ENCODE measurements around the gene C2orf68.
"Not testable (repeated sequence)": the region's sequence is repeated elsewhere in the genome, so short reads cannot be mapped to it uniquely, and the experiment has no call there.

Gene C2orf68

DNA sequence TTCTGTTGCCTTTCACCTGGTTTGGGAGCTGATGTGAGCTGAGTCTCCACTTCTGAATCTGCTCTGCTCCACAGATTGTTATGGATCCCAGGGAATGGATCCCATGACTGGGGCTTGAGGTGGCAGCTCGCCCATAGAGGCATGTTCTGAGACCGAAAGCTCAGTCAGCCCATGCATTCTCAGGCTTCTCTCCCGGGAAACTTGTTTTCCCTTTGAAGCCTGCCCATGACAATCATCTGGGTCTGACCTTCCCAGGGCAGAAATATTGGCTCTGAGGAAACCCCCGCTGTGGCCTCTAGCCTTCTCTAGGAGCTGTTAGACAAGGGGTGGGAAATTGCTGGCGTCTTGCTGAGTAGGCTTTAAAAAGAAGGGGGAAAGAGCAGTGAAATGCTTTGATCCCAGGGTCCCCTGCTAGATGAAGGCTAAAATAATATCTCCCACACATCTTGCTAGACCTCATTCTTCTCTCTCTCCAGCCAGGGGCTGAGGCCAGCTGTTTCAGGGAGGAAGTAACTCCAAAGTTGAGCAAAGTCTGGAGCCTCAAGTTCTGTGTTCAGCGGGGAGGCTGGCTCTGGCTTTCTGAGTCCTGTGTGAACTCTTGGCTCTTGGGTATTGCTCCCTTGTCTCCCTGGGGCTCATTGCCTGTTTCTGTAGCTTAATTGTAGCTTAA lies 32.5 kb downstream of the C2orf68 start:
- DNase-seq = no peak

DNA sequence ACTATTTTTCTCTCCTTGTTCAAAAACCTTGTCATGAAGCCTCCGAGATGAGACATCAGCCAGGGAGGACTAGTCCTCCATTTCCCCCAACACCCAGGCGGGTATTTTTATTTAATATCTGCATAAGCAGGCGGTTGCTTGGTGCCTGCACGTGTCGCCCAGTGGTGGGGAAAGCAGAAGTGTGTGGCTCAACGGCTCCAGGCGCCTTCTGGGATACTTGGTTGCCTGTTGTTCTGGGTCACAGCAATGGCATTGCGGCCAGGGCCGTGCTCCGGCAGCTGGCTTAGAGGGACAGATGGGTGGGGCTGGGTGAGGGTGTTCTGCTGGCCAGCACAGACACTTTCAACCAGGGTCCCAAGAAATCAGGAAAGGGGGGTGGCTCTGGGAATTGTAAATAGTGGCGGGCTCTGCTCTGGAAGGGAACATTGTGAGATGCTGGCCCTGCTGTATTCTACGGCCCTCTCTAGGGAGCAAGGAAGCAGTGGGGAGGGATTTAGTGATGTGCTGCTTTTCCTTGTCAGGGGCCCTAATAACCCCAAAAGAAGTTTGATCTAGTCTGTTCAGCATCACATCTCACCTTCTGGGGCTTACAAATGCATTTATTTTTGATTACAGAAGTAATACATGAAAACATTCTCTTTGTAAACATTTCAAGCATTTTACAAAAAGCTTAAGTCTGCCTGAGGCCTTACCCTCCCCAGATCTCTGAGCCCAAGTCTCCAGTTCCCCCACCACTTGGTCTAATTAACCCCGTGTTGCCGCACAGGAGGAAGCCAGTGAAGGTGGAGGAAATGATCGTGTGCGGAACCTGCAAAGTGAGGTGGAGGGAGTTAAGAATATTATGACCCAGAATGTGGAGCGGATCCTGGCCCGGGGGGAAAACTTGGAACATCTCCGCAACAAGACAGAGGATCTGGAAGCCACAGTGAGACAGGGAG lies 33.4 kb downstream of the C2orf68 start:
- no peak for DNase-seq

DNA sequence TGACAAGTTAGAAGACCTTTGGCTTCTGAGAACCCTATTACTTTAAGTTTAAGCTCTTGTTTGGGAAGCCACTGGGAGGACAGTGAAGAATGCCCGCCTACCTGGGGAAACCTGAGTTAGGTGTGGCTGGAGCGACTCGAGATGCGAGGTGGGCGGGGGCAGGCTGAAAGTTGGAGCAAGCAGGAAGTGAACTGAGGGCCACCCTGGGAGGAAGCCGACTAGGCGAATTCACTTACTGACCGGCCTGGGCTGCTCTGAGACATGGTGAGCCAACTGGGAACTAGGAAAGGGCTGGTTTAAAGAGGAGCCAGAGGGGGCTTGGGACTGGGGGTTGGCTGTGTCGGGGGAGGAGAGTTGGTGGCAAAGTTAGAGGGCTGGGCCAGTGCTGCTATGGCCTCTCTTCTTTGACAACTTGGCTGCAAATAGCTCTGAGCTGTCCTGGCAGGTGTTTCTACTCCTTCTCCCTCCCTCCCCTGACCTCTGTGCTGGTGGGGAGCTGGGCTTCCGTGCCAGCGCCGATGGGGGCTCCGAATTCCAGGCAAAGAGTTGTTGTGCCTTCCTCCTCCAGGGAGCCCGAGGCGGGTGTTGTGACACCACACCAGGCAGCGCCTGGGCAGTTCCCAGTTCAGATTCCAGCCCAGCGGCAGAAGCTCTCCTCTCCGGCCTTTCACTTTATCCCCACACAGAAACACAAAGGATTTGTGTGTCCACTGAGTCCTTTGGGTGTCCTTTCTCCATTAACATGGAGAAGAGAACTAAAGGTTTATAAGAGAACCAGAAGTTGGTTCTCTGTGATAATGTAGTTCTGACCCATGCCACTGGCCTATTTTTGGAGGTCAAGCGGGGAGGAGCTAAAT lies 34.3 kb downstream of the C2orf68 start, which contains the start of gene VAMP8:
Gene VAMP8, plus strand, starts transcription at position 201 of the 857 bp plus-strand sequence. Its CDS starts 61 bp downstream, at position 262.
- peak; percentile 42 for DNase-seq

DNA sequence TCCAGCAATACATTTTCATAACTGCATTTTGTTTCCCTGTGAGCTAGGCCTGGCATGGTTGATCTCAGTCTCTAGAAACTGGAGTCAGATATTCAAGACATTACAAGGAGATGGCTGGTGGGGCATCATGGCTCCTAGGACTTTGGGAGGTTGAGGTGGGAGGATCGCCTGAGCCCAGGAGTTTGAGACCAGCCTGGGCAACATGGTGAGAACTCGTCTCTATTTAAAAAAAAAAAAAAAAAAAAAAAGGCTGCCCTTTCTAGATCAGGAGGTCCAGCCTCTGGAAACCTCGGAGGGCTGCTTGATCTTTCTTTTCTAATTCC lies 34.8 kb downstream of the C2orf68 start:
- no peak for DNase-seq

DNA sequence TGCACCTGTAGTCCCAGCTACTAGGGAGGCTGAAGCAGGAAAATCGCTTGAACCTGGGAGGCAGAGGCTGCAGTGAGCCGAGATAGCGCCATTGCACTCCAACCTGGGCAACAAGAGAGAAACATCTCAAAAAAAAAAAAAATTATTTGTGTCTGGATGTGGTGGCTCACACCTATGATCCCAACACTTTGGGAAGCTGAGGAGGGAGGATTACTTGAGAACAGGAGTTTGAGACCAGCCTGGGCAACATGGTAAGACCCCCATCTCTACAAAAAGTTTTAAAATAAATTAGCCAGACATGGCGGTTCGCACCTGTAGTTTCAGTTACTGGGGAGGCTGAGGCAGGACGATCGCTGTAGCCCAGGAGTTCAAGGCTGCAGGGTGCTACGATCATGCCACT lies 36.1 kb downstream of the C2orf68 start:
- DNase-seq = no peak

DNA sequence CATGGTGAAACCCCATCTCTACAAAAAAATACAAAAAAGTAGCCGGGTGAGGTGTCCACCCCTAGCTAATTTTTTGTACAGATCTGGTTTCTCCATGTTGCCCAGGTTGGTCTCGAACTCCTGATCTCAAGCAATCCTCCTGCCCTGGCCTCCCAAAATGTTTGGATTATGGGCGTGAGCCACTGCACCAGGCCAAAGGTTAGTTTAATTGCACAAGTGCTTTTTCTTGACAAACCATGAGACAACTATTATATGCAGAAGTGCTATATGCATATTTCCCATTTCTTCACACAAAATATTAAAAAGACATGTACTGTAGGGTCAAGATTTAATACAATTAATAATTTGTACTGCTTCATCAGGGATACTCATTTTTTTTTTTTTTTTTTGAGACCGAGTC lies 45.6 kb downstream of the C2orf68 start:
- DNase-seq = no peak

DNA sequence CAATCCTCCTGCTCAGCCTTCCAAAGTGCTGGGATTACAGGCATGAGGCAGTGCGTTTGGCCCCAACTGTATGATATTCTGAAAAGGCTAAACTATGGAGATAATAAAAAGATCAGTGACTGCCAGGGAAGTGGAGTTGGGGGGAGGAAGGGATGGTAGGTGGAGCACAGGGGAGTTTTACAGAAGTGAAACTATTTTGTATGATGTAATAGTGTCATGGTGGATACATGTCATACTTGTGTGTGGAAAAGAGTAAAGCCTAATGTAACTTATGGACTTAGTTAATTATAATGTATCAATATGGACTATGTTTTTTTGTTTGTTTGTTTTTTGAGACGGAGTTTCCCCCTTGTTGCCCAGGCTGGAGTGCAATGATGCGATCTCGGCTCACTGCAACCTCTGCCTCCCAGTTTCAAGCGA lies 47.7 kb downstream of the C2orf68 start:
- no peak for DNase-seq

DNA sequence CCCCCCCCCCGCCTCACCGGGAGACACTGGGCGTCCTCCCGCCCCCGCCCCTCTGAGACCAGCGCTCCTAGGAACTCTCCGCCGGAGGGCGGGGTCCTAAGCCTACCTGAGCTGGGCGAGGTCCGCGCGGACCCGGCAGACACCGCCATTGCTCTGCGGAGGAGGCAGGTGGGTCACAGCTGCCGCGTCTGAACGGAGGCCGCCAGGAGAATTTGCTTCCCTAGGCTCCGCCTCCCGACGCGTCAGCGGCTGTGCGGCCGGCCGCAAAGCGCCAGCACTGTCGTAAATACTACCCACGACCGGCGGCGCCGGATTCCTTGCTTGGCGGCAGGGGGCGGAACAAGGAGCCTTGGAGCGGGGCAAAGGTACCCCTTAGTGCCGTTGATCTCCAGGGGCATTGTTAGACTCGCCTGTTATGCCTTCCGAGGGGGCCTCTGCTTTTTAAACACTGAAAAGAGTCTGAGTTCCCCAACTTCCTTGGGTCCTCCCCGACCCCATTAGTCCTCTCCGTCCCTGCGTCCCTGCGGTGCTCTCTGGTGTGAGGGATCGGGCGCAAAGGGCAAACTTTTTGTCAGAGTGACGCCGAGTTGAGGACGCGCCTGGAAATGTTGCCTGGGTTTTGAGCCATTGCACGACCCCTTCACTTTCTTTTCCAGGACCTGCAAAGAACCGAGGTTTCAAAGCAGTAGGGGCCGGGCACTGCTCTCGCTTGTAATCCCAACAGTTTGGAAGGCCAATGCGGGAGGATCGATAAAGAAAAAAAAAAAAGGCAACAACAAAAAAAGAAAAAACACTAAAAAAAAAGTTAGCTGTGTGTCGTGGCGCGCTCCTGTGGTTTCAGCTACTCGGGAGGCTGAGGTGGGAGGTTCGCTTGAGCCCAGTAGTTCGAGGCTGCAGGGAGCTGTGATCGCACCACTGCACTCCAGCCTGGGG lies 50.3 kb downstream of the C2orf68 start, which contains the start of gene GGCX:
Gene GGCX, minus strand, starts transcription at position 214 of the 933 bp plus-strand sequence. Its CDS starts 65 bp downstream, at position 149.
- DNase-seq = peak; percentile 92

DNA sequence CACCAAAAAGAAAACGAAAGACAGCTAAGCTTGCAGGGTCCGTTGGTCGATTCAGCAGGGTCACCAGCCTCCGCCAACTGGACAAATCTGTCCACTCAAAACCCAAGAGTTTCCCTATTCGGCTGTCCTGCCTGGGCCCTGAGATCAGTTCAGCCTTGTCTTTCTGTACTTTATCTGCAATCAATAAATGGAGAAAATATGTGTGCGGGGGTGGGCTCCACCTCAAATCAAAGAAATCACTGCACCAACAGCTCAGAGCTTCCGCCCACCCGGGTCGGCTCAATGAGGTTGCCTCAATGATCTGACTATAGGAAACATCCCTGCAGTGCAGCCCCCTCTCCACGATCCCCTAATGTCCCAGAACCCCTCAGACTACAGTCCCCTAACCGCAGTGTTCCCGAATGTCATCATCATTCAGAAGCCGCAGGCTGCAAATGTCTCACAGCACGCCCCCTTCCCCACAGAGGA lies 51.0 kb downstream of the C2orf68 start:
- no peak for DNase-seq

DNA sequence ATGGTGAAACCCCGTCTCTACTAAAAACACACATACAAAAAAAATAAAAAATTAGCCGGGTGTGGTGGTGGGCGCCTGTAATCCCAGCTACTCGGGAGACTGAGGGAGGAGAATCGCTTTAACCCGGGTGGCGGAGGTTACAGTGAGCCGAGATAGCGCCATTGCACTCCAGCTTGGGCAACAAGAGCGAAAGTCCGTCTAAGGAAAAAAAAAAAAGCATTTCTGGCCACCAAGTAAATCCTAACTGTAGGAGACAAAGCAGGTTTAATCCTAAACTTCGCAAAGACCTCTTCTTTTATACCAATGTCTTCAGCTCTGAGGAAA lies 51.5 kb downstream of the C2orf68 start:
- not testable (repeated sequence) for DNase-seq

DNA sequence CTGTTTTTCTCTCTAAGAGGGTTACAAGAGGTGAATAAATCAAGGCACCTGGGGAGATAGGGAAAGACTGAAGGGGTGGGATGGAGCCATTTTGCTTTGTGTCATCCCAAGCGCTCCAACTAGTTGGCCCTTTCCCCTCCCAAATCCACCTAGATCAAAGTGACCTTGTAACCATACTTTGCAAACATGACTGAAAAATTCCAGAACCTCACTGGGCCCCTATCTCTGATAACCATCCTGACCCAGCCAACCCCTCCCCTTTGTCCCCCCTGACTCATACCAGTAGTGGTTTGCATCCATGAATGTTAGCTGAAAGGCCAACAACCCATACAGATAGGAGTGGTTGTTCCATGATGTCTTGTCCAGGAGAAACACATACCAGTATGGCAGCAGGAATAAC lies 53.7 kb downstream of the C2orf68 start:
- no peak for DNase-seq

DNA sequence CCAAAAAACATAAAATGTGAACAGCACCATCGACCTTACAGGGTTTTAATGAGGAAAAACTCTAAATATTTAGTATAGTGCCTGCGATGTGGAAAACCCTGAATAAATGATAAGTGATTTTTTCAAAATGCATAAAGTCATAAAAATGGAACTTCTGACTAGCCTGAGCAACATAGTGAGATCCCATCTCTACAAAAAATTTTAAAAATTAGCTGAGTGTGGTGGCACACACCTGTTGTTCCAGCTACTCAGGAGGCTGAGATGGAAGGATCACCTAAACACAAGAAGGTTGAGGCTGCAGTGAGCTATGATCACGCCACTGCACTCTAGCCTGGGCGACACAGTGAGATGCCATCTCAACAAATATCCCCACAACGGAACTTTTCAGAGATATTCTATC lies 54.7 kb downstream of the C2orf68 start:
- DNase-seq = no peak

Measured in activated CD4-positive, alpha-beta T cell treated with anti-CD3 and anti-CD28 coated beads for 1 hour (primary cell).